Kasumi-1 (cell line): ENCODE results near the gene RPL27.
A peak's percentile ranks its signal among the peaks of the same experiment; 100 is the strongest.

ENCODE experiments used
- DNase-seq, 2 experiments: peaks; one replicate each; lab custom pipeline; 2025; lab: John Stamatoyannopoulos, UW

Gene RPL27

GRCh38 chr17:43020789-43021740, 22.8 kb downstream of the RPL27 start:
- DNase-seq, result peak; percentile 21 to 27

GRCh38 chr17:43021741-43022512, 23.7 kb downstream of the RPL27 start, which contains the start of gene VAT1:
Gene VAT1, minus strand, starts transcription at chr17:43022385. Its CDS starts 63 bp downstream, at chr17:43022322.
- peak; percentile 64 to 75 for DNase-seq

- DNase-seq, result peak; percentile 98 to 99
Observed at GRCh38 chr17:43024407-43025289, 26.4 kb downstream of the RPL27 start, which contains the start of gene RND2. Gene RND2, plus strand, starts transcription at chr17:43025231. Its CDS starts 117 bp downstream, at chr17:43025348.

- DNase-seq, result no peak
Observed at GRCh38 chr17:43025290-43025657, 27.1 kb downstream of the RPL27 start.

GRCh38 chr17:43025766-43026537, 27.7 kb downstream of the RPL27 start:
- no peak for DNase-seq

- DNase-seq, result no peak
Observed at GRCh38 chr17:43026595-43026994, 28.4 kb downstream of the RPL27 start.

- no peak for DNase-seq
Observed at GRCh38 chr17:43027091-43028032, 29.1 kb downstream of the RPL27 start.

GRCh38 chr17:43028221-43028861, 30.1 kb downstream of the RPL27 start:
- DNase-seq, result no peak

GRCh38 chr17:43030137-43030767, 32.0 kb downstream of the RPL27 start:
- no peak for DNase-seq

GRCh38 chr17:43031666-43032065, 33.4 kb downstream of the RPL27 start:
- no peak for DNase-seq

- no peak for DNase-seq
Observed at GRCh38 chr17:43033948-43034881, 36.0 kb downstream of the RPL27 start.

- DNase-seq, result no peak
Observed at GRCh38 chr17:43034894-43035293, 36.7 kb downstream of the RPL27 start.

GRCh38 chr17:43039646-43040045, 41.4 kb downstream of the RPL27 start:
- no peak for DNase-seq

GRCh38 chr17:43040655-43041054, 42.4 kb downstream of the RPL27 start:
- no peak for DNase-seq

GRCh38 chr17:43042025-43042628, 43.9 kb downstream of the RPL27 start:
- DNase-seq, result no peak

GRCh38 chr17:43043307-43043706, 45.1 kb downstream of the RPL27 start:
- DNase-seq, result no peak

GRCh38 chr17:43044024-43044423, 45.8 kb downstream of the RPL27 start:
- no peak for DNase-seq
